Measurements from ENCODE around the gene RAB18. TPM values are rescaled to one million over a fixed set of nuclear protein-coding genes. Genes with fewer than 3 reads are reported as not detected.

The RAB18 gene
- total RNA-seq, 4 donors from 2014 or later, result 13.1 to 84.5 (median 36.4) TPM

DNA sequence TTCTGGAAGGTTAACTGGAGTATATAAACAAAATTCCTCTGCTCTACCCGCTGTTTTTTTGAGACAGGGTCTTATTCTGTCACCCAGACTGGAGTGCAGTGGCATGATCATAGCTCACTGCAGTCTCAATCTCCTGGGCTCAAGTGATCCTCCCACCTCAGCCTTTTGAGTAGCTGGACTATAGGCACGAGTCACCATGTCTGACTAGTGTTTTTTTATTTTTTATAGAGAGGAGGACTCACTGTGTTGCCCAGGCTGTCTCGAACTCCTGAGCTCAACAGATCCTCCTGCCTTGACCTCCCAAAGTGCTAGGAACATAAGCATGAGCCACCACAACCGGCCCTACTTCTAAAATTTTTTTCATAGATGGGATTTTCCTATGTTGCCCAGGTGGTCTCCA is 2.2 kb downstream of the RAB18 start:
- 78 to 83% methylated on average over 1 to 4 of the region's 4 CpGs for WGBS, 2 donors (ENCODE audit: low coverage in 1 of 2)
- TF ChIP-seq POLR2AphosphoS5 (IDR thresholded peaks at IDR 0.05), result no peak
- no peak for TF ChIP-seq POLR2A (IDR thresholded peaks at IDR 0.05)
- TF ChIP-seq, protein P1, sequence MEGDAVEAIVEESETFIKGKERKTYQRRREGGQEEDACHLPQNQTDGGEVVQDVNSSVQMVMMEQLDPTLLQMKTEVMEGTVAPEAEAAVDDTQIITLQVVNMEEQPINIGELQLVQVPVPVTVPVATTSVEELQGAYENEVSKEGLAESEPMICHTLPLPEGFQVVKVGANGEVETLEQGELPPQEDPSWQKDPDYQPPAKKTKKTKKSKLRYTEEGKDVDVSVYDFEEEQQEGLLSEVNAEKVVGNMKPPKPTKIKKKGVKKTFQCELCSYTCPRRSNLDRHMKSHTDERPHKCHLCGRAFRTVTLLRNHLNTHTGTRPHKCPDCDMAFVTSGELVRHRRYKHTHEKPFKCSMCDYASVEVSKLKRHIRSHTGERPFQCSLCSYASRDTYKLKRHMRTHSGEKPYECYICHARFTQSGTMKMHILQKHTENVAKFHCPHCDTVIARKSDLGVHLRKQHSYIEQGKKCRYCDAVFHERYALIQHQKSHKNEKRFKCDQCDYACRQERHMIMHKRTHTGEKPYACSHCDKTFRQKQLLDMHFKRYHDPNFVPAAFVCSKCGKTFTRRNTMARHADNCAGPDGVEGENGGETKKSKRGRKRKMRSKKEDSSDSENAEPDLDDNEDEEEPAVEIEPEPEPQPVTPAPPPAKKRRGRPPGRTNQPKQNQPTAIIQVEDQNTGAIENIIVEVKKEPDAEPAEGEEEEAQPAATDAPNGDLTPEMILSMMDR (IDR thresholded peaks at IDR 0.05), result no peak
- TF ChIP-seq EP300 (IDR thresholded peaks at IDR 0.05; ENCODE audit: low read depth), result no peak
- Histone ChIP-seq H3K4me3 (no peak overlapping the region), H3K4me1 (peaks cover 8 to 31% (median 17%) of the 10 kb centered on the region in 4 donors), H3K27me3 (no peaks in the 10 kb centered on the region), H3K36me3 (peaks cover 0 to 5% (median 1%) of the 10 kb centered on the region in 4 donors), H3K9me3 (no peaks in the 10 kb centered on the region), H3K27ac (no peak overlapping the region)
- intact Hi-C loops (cut with DNase I; ENCODE audit: low total_unique reads), result no loop called here
- in situ Hi-C loops (cut with MboI; ENCODE audit: low pct_ligation_motif_present in 1 of 4, low pct_unique_long_range_greater_than_20kb in 1 of 4, low sequenced_read_pairs in 3 of 4), result loop anchor here in 1 of 4 donors (25.0 kb wide), 2 partner anchors 269 to 1031 kb away; partner anchors contain the start of genes ACBD5 and WAC
- no peak for DNase-seq

DNA sequence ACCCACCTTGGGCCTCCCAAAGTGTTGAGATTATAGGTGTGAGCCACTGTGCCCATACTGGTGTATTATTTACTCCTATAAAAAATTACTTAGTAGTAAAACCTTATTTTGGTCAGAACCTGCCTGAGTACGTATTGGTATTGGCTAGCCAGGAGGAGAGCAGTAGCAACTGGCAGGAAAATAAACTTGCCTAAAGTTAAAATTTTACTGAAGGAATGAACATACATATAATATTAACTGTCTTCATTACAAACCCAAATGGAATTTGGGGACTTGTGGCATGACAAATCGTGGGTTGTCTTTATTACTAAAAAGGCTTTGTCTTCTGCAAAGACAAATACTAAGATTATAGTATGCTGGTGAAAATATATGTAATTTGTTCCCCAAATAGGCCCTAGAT is 8.4 kb downstream of the RAB18 start:
- in situ Hi-C loops (cut with MboI; ENCODE audit: low pct_ligation_motif_present in 1 of 4, low pct_unique_long_range_greater_than_20kb in 1 of 4, low sequenced_read_pairs in 3 of 4) (loop anchor here in 1 of 4 donors (25.0 kb wide), 2 partner anchors 275 to 1025 kb away; partner anchors contain the start of genes ACBD5 and WAC), intact Hi-C loops (cut with DNase I; ENCODE audit: low total_unique reads) (no loop called here)
- Histone ChIP-seq H3K4me1 (peaks cover 0 to 25% (median 3%) of the 10 kb centered on the region in 4 donors), H3K4me3 (no peak overlapping the region), H3K9me3 (no peaks in the 10 kb centered on the region), H3K27ac (no peak overlapping the region), H3K27me3 (no peaks in the 10 kb centered on the region), H3K36me3 (peaks cover 0 to 21% (median 5%) of the 10 kb centered on the region in 4 donors)
- 74 to 93% methylated on average over 2 of the region's 2 CpGs for WGBS, 2 donors (ENCODE audit: low coverage in 1 of 2)
- no peak for TF ChIP-seq POLR2A (IDR thresholded peaks at IDR 0.05)
- TF ChIP-seq, protein P1 (IDR thresholded peaks at IDR 0.05), result no peak
- no peak for TF ChIP-seq EP300 (IDR thresholded peaks at IDR 0.05; ENCODE audit: low read depth)
- TF ChIP-seq POLR2AphosphoS5 (IDR thresholded peaks at IDR 0.05), result no peak
- no peak for DNase-seq

DNA sequence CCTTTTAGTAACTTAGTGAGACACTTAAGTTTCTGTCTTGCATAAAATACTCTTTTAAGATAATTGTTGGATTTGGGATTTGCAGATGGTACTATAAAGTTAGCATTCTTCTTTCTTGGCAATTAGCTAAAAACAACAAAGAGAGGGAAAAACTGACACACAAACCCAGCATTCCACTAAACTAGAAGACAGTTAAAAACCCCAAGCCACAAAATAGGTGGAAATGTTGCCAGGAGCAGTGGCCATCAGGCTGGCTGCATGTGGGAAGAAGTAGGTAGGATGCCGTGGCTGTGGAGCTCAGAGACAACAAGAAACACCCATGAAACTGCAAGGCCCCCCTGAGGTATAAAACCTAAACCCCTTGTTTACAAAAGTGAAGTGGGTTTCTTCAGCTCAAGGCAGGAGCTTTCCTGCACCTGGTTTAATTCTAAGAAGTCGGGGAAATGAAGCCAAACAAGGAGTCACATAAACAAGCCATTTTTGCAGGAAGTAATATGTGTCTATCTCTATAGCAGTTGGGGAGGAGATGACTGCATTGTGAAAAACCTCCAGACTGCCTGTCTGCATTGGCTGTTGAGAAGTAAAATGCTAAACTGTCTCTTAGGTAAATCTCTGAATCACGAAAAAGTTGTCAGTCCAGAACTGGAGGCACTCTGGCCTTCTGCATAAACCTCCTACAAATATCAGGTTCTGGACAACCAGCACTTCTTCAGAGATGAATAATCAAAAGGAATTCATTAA is 9.5 kb downstream of the RAB18 start:
- no peaks in the 10 kb centered on the region for H3K27me3 ChIP-seq
- H3K27ac ChIP-seq, result no peak overlapping the region
- no peak for DNase-seq
- TF ChIP-seq EP300 (IDR thresholded peaks at IDR 0.05; ENCODE audit: low read depth), result no peak
- no peak for TF ChIP-seq POLR2A (IDR thresholded peaks at IDR 0.05)
- no peak for TF ChIP-seq POLR2AphosphoS5 (IDR thresholded peaks at IDR 0.05)
- TF ChIP-seq, protein P1 (IDR thresholded peaks at IDR 0.05), result no peak
- in situ Hi-C loops (cut with MboI; ENCODE audit: low pct_ligation_motif_present in 1 of 4, low pct_unique_long_range_greater_than_20kb in 1 of 4, low sequenced_read_pairs in 3 of 4) (loop anchor here in 1 of 4 donors (25.0 kb wide), 2 partner anchors 276 to 1024 kb away; partner anchors contain the start of genes ACBD5 and WAC), intact Hi-C loops (cut with DNase I; ENCODE audit: low total_unique reads) (no loop called here)
- H3K36me3 ChIP-seq, result peaks cover 0 to 21% (median 5%) of the 10 kb centered on the region in 4 donors
- H3K9me3 ChIP-seq, result no peaks in the 10 kb centered on the region
- H3K4me3 ChIP-seq, result no peak overlapping the region
- peaks cover 0 to 25% (median 3%) of the 10 kb centered on the region in 4 donors for H3K4me1 ChIP-seq
- 42 to 45% methylated on average over 2 to 3 of the region's 3 CpGs for WGBS, 2 donors (ENCODE audit: low coverage in 1 of 2)

DNA sequence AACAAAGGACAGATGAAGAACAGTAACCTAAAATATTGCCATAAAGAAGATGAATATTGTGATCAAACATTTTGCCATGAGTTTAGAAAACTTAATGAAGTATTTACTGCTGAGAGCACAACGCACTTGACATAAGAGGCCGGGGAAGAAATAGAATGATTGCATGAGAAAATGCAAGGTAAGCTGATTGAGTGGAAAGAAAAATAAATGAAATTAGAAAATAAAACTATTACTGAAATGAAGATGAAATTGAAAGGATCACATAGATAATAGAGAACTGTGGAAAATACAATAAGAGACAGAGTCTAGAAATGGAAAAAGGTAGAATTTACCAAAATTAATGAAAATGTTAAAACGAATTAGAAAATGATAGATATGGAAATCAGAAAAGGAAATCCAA is 10.1 kb downstream of the RAB18 start:
- intact Hi-C loops (cut with DNase I; ENCODE audit: low total_unique reads) (no loop called here), in situ Hi-C loops (cut with MboI; ENCODE audit: low pct_ligation_motif_present in 1 of 4, low pct_unique_long_range_greater_than_20kb in 1 of 4, low sequenced_read_pairs in 3 of 4) (loop anchor here in 1 of 4 donors (25.0 kb wide), 2 partner anchors 277 to 1023 kb away; partner anchors contain the start of genes ACBD5 and WAC)
- no peak for TF ChIP-seq POLR2AphosphoS5 (IDR thresholded peaks at IDR 0.05)
- TF ChIP-seq, protein P1 (IDR thresholded peaks at IDR 0.05), result no peak
- TF ChIP-seq EP300 (IDR thresholded peaks at IDR 0.05; ENCODE audit: low read depth), result no peak
- no peak for TF ChIP-seq POLR2A (IDR thresholded peaks at IDR 0.05)
- no peak for DNase-seq
- Histone ChIP-seq H3K9me3 (no peaks in the 10 kb centered on the region), H3K4me1 (peaks cover 0 to 19% (median 2%) of the 10 kb centered on the region in 4 donors), H3K36me3 (peaks cover 0 to 21% (median 5%) of the 10 kb centered on the region in 4 donors), H3K27me3 (no peaks in the 10 kb centered on the region), H3K4me3 (no peak overlapping the region), H3K27ac (no peak overlapping the region)
- WGBS, 2 donors (ENCODE audit: low coverage in 1 of 2), result 76 to 88% methylated on average over 3 of the region's 3 CpGs
